Stimulated activated CD8-positive, alpha-beta memory T cell treated with anti-CD3 and anti-CD28 coated beads, Interleukin-15, amount 100 ng/mL, for 48 hours (primary cell): ENCODE results near the gene FUNDC1.
A peak's percentile ranks its signal among the peaks of the same experiment; 100 is the strongest.
"Not testable (repeated sequence)": the region's sequence is repeated elsewhere in the genome, so short reads cannot be mapped to it uniquely, and the experiment has no call there.

ENCODE experiments used
- DNase-seq, 2 donors: peaks; one replicate each; pipeline ENCODE4 v3.0.0-alpha.2; 2020; ENCODE audit warnings: low read depth in 2 of 2

FUNDC1 gene, protein sequence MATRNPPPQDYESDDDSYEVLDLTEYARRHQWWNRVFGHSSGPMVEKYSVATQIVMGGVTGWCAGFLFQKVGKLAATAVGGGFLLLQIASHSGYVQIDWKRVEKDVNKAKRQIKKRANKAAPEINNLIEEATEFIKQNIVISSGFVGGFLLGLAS

DNA sequence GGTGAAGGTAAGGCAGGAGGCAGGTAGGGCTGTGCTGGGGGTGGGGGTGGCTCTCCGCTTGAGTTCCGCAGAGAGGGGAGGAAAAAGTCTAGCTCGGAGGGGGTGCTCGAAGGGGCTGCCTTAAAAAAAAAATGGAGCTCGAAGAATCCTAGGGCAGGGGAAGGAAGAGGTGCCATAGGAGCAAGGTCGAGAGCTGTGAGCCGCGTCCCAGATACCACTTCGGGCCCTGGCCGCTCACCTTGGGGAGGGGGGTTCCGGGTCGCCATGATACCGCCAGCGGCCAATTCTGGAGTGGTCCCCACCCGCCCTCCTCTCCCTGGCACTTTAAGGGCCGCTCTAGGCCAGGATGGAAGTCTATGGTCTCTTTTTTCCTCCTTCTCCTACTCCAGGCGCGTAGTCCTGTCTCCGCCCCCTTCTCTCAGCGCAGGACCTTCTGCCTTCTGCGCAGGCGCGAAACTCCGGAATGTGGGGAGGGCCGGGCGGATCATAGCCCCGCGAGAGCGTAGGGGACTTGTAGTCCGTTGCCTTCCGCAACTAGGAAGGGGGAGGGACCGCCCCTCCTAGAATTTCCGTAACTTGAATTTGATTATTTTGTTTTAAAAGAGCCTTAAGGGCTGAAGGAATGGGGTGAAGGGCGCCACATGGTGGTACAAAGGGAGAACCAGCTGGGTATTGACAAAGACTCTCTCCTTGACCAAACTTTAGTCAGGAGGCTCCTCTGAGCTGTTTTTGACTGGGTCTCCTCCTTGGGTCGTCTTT, at the start of gene FUNDC1:
Gene FUNDC1, minus strand, starts transcription at position 293 of the 759 bp plus-strand sequence. Its CDS starts 27 bp downstream, at position 266.
- DNase-seq = peak; percentile 82 to 90

GRCh38 chrX:44585866-44586265, 43.2 kb upstream of the FUNDC1 start:
- no peak for DNase-seq

GRCh38 chrX:44580466-44580865, 37.8 kb upstream of the FUNDC1 start:
- DNase-seq = no peak

GRCh38 chrX:44572340-44572938, 29.8 kb upstream of the FUNDC1 start:
- DNase-seq = no peak

DNA sequence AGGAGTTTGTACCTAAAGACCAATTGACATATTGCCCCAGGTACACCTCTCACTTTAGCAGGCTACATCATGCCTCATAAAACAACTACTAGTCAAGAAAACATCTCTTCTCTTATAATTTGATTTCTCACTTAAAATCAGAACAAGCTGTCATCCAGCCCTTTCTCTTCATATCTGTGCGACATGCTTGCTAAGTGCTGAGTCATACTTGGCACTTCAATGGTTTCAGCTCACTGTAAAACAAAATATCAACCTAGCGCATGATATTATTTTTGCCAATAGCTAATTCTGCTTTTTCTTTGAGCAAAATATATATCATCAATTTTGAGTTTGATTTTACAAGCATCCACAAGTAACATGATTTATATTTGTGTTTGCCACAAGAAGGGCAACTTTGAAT, 27.9 kb upstream of the FUNDC1 start:
- no peak for DNase-seq

GRCh38 chrX:44569122-44569521, 26.5 kb upstream of the FUNDC1 start:
- no peak for DNase-seq

DNA sequence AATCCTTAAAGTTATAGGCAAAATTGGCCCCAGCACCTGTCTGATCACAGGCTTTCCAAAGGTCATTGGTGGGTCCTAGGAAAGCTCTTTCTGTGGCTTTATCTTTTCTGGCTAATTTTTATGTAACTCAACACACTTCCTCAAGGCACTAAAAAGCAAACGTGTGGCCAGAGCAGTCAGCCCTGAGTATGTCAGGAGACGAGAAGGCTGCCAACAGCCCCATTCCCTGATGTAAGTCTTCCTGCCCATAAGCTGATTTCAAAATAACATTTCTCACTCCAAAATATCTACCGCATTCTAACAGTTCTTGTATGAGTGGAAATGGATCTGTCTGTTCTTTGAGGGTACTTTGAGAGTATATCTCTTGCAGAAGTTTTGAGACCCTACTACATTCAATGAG, 25.5 kb upstream of the FUNDC1 start:
- DNase-seq = no peak

DNA sequence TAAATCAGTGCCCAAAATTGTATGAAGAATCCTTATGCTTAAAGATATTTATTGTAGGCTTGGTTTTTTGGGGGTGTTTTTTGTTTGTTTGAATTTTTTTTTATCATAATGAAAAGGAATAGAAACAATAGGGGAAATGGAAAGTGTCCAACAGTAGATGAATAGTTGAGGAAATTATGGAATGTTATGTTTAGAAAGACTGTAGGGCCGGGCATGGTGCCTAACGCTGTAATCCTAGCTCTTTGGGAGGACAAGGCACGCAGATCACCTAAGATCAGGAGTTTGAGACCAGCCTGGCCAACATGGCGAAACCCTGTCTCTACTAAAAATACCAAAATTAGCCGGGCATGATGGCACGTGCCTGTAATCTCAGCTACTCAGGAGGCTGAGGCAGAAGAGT, 19.2 kb upstream of the FUNDC1 start:
- DNase-seq = not testable (repeated sequence)

- DNase-seq = no peak
Measured at GRCh38 chrX:44550563-44550962, 7.9 kb upstream of the FUNDC1 start.

DNA sequence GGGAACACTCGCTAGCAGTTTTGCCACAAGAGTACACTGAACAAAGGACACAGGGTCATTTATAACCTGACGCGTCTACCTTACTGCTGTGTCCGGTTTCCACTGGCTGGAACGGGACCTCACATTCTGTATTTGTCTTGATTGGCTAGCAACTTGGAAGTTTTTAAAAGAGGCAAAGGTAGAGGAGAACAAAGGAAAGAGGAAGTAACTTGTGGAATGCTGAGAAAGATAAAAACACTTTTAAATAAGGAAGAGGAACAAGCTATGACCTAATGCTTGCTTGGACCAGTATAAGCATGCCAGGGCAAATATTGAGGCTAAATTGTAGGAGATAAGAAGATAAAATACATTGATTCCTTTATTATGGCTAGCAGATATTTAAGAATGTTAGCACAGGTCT, 2.8 kb upstream of the FUNDC1 start:
- DNase-seq = not testable (repeated sequence)

DNA sequence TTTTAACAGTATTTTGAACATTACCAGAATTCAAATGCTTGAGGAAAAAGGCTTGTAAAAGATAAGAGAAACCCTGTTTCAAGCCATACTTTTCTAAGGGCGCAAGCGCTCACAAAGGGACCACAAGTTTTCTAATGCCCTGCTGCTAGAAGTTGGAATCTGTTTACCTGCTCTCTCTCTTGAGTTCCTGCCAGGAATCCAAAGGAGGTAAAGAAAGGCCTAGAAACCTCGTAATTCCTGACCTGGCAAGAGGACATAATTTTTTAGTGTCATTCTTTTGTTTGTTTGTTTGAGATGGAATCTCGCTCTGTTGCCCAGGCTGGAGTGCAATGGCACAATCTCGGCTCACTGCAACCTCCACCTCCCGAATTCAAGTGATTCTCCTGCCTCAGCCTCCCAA, 1.4 kb upstream of the FUNDC1 start:
- no peak for DNase-seq

- no peak for DNase-seq
Measured at GRCh38 chrX:44536198-44536597, 6.5 kb downstream of the FUNDC1 start.

DNA sequence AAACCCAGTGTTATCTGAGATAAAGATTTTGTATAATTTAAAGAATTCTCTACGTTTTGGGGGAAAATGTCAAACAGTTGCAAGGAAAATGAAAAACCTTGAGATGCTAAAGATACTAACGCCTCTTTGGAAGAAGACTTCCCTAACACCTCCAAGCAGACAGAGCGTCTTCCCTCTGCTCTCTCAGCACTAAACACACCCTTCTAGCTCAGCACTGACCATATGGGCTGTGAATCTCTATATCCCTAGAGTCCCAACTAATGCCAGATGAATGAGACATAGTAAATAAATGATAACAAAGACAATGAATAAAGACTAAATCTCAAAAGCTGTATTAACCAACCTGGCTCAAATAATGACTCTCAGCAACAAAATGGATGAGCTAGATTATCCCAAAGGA, 13.3 kb downstream of the FUNDC1 start:
- DNase-seq = no peak

DNA sequence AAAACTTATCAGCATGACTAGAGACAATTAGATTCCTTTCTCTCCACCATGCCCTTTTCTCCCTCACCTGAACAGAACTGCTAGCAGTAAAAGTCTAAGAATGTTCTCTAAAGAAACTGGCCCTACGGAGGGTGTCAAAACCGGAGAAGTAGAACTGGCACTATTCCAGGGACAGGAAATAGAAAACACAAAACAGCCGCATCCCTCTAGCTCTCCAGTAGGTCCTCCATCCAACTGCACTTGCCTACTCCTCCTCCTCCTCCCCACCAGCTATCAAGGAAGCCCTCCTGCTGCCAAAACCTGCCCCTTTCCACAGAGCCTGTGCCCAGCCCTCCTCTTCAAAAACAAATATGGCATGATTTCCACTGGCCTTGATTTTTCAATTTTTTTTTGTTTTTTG, 28.4 kb downstream of the FUNDC1 start:
- DNase-seq = no peak

DNA sequence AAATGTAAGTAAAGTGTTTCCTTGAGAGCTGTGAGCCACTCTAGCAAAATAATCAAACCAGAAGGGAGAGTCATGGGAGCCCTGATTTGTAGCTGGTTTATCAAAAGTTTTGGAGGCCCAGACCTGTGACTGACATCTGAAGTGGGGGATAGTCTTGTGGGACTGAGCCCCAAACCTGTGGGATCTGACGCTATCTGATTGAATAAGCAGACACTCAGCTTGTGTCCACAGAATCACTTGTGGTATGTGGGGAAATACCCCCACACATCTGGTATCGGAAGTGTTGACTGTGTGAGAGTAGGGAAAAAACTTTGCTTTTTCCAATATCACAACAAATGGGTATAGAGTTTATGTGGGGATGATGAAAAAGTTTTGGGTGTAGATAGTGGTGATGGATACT, 35.4 kb downstream of the FUNDC1 start:
- peak; percentile 3 to 15 for DNase-seq

DNA sequence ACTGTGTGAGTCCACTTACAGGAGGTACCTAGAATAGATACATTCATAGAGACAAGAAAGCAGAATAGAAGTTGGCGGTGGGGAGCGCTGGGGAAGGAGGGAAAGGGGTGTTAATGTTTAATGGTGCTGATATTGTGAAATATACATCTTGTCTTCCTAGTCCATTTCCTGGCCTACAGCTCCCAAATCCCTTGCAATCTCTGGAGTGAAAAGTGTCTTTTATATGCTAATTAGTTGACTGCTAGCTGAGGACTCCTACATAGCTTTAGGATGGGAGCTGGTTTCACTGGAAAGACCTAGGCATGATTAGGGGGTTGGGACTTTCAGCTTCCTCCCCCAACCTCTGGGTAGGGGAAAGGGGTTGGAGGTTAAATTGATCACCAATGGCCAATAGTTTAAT, 36.0 kb downstream of the FUNDC1 start:
- DNase-seq = no peak

- no peak for DNase-seq
Measured at GRCh38 chrX:44503560-44503959, 39.1 kb downstream of the FUNDC1 start.

GRCh38 chrX:44495091-44495490, 47.6 kb downstream of the FUNDC1 start:
- no peak for DNase-seq

DNA sequence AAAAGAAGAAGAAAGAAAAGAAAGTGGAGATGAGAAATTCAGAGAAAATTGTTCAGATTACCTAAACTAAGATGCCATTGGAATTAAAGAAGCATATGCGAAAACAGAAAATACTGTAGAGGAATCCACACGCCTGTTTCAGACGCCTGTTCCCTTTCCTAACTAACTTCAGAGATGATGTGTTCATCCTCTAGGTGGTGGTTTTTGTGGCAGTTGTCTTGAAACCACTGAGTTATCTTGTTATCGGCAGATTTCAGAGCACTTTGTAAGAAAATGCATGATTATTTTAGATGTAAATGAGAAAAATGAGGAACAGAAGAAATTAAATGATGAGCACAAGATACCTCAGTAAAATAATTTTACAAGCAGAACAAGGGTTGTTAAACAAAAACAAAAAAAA, 48.3 kb downstream of the FUNDC1 start:
- no peak for DNase-seq

DNA sequence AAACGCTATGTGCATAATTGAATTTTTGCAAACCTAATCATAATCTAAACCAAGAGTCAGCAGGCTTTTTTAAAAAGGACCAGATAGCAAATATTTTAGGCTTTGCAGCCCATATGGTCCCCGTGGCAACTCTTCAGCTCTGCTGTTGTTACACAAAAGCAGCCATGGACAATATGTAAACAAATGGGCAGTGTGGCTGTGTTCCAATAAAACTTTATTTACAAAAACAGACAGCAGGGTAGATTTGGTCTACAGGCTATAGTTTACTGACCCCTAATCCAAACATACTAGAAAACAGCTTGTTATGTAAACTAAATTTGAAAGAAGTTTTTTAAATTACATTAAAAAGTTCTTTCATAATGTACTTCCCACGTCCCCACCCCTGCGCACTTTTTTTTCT, 53.1 kb downstream of the FUNDC1 start:
- DNase-seq = no peak

DNA sequence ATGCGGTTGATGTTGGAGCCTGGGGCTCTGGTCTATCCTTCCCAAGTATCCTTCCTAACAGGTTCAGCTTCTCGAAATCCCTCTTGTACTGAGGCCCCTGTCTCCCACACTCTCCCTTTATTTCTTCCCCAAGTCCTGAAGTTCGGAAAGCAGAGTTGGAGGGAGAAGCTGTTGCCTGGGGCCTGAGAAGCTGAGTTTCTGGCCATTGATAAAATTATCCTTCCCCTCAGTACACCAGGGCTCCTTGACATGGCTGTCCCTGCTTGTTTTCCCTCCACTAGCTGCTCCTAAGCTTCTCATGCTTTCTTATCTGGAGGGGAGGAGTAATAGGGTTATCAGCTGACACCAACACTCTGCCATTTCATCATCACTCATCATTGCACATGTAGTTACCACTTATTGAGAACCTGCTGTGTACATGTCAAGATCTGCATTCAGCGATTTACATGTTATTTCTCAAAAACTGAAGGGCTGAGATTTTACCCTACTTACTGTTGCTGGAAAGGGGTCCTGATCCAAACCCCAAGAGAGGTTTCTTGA, 58.0 kb downstream of the FUNDC1 start:
- DNase-seq = no peak

GRCh38 chrX:44483965-44484606, 58.6 kb downstream of the FUNDC1 start:
- DNase-seq = no peak

- no peak for DNase-seq
Measured at GRCh38 chrX:44482575-44482974, 60.1 kb downstream of the FUNDC1 start.
